ENCODE data around the gene PRAMEF33.
"Not testable (repeated sequence)": the region's sequence is repeated elsewhere in the genome, so short reads cannot be mapped to it uniquely, and the experiment has no call there.

The PRAMEF33 gene, protein sequence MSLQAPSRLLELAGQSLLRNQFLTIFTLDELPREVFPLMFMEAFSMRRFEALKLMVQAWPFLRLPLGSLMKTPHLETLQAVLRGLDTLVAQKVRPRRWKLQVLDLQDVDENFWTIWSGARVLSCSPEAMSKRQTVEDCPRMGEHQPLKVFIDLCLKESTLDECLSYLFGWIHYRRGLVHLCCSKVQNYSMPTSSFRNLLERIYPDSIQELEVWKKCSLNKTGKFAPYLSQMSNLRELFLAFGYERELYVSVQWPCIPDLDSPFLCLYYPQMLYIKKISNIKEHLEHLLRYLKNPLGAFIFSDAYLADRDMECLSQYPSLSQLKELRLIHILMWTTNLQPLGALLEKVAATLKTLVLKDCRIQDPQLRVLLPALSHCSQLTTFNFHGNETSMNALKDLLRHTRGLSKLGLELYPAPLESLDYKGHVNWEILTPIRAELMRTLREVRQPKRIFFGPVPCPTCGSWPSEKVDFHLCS

DNA sequence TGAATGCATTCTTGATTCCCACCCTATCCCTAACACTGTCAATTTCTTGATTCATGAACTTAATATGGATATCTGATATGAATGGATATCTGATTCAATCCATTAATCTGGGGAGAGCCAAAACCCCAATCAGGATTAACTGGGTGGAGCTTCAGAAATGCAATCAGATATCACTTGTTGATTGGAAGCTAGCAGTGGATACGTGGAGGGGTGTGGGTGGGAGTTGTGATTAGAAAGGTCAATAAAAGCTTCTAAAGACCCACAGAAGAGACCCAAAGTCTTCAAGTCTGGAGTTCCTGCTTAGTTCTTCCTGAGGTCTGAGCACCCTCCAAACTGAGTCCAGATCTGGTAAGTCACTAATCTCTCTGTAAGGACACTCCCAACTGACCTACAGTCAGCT lies at the start of gene PRAMEF33:
Gene PRAMEF33 (plus strand): TSS at position 301 of the 400 bp plus-strand sequence. CDS start 2,416 bp downstream, outside the sequence.
- DNase-seq (ENCODE audit: low read depth in 2 of 3, low spot score in 2 of 3): not testable (repeated sequence)

DNA sequence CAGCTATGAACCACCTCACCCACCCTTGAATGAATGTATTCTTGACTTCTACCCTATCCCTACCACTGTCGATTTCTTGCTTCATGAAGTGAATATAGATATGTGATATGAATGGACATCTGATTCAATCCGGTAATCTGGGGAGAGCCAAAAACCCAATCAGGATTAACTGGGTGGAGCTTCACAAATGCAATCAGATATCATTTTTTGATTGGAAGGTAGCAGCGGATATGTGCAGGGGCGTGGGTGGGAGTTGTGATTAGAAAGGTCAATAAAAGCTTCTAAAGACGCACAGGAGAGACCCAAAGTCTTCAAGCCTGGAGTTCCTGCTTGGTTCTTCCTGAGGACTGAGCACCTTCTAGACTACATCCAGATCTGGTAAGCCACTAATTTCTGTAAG lies 49.4 kb upstream of the PRAMEF33 start, which contains the start of gene PRAMEF5:
Gene PRAMEF5 (plus strand): TSS at position 301 of the 400 bp plus-strand sequence. CDS start 5,071 bp downstream, outside the sequence.
- not testable (repeated sequence) for DNase-seq (ENCODE audit: low read depth in 2 of 3, low spot score in 2 of 3)

DNA sequence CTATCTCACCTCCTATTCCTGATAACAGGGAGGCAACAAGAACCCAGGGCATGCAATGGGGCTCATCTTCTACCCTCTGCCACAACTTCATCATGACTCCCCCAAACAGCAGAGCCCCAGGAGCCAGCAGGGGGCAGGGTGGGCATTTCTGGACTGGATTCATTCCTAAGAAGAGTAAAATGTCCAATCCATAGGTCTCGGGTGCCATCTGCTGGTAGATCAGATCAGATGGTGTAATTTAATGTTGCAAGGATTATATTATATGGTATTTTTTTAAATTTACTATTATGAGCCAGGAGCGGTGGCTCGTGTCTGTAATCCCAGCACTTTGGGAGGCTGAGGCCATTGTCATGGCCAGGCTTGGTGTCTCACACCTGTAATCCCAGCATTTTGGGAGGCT lies 38.2 kb upstream of the PRAMEF33 start:
- not testable (repeated sequence) for DNase-seq (ENCODE audit: low read depth in 2 of 3, low spot score in 2 of 3)

DNA sequence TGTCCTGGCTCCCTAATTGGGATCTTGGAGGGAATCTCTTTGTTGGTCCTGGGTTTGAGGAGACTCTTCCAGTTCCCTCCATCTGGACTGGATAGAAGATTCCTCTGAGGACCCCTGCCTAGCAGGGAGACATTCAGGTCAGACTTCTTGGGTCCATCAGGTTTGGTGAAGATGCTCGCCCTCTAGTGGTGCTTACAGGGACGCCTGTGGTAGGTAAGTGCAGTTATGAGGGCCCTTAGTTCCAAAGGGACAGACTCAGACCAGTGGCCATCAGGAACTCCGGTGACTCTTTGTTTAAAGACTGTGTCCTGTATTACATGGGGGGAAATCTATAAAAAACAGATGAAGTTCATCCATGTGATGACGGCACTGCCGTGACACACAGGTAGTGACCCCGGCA lies 26.3 kb upstream of the PRAMEF33 start:
- DNase-seq (ENCODE audit: low read depth in 2 of 3, low spot score in 2 of 3): not testable (repeated sequence)

DNA sequence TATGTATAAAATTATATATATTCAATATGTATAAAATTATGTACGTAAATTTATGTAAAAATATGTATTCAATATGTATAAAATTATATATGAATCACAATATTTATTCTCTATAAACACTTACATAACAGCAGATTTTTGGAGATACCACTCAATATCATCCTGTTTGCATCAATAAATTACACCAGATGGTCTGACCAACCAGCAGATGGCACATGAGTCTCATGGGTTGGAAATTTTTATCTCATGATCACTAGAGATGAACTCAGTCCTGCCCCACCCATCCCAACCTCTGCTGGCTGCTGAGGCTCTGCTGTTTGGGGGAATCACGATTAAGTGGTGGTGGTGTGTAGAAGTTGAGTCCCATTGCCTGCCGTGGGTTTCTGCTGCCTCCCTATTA lies 23.7 kb upstream of the PRAMEF33 start:
- DNase-seq (ENCODE audit: low read depth in 2 of 3, low spot score in 2 of 3): not testable (repeated sequence)

DNA sequence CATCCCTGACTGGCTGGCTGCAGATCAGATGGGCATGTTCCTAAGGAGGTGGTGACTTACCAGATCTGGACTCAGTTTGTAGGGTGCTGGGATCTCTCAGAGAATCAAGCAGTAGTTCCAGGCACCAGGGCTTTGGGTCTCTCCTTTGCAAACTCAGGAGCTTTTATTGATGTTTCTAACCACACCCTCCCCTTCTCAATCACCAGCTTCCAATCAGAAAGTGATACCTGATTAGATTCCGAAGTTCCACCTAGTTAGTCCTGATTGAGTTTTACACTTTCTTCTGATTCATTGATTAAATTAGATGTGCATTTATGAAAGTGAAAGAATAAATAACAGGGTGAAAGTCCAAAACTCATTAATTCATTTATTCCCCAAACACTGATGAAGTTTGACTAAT lies 18.3 kb upstream of the PRAMEF33 start, which contains the start of gene PRAMEF8:
Gene PRAMEF8 (minus strand): TSS at position 101 of the 400 bp plus-strand sequence. CDS start 1,046 bp downstream, outside the sequence.
- DNase-seq (ENCODE audit: low read depth in 2 of 3, low spot score in 2 of 3): not testable (repeated sequence)

DNA sequence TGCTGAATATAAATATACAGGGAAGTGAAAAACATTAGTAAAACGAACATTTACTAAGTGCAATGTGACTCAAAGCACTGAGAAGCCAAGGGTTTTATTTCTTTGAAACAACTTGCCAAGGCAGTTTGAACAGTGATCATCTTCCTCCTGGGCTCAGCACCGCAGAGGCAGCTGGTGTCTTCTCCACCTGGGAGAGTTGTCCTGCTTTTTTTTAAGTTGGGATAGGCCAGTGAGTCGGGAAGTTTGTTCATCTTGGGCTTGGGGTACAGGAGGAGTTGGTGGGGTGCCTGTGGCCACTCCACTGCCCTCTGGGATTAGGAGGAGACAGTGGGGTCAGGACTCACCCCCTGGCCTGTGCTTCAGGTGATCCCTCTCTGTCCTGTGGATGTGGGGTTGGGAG lies 14.3 kb upstream of the PRAMEF33 start:
- not testable (repeated sequence) for DNase-seq (ENCODE audit: low read depth in 2 of 3, low spot score in 2 of 3)

DNA sequence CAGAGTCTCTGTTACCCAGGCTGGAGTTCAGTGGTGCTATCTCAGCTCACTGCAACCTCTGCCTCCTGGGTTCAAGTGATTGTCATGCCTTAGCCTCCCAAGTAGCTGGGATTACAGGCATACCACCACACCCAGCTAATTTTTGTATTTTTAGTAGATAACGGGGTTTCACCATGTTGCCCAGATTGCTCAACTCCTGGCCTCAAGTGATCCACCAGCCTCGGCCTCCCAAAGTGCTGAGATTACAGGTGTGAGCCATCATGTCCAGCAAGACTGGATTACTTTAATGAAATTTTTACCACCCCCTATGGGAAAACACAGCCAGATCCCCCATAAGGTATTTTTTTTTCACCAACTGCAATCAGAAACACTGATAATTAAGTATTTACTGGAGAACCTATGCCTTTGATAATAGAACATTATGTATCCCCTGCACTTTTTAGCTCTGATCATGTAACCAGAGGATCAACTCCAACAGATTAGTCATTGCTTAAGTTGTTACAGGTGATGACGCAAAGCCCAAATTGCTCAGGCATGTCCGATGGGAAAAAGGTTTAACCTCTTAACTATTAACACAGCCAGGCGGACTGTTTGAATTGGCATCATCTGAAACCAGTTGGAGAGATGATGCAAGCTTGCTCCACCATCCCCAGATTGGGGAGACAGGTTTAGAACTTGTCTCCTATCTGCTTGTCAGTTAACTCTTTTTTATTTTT lies 6.0 kb upstream of the PRAMEF33 start:
- DNase-seq (ENCODE audit: low read depth in 2 of 3, low spot score in 2 of 3): not testable (repeated sequence)

DNA sequence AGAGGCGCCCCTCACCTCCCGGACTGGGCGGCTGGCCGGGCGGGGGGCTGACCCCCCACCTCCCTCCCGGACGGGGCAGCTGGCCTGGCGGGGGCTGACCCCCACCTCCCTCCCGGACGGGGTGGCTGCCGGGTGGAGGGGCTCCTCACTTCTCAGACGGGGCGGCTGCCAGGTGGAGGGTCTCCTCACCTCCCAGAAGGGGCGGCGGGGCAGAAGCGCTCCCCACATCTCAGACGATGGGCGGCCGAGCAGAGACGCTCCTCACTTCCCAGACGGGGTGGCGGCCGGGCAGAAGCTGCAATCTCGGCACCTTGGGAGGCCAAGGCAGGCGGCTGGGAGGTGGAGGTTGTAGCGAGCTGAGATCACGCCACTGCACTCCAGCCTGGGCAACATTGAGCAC lies 4.6 kb upstream of the PRAMEF33 start:
- not testable (repeated sequence) for DNase-seq (ENCODE audit: low read depth in 2 of 3, low spot score in 2 of 3)

DNA sequence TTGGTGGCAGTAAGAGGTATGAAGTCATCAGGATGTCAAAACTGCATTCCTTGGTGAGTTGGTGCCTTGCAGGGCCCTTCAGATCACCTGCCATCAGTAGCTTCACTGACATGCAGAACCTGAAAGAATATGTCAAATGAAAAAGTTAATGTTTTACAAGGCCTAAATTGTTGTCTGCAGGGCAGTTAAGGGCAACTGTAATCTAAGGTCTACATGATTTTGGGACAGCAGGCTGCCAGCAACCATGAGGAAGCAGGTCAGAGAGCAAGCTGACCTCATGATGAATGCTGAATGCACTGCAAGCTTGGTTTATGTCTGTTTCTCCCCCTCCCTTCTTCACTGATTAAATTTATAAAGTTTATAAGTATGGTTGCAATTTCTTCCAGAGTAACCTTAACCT lies 1.1 kb upstream of the PRAMEF33 start:
- DNase-seq (ENCODE audit: low read depth in 2 of 3, low spot score in 2 of 3): not testable (repeated sequence)

DNA sequence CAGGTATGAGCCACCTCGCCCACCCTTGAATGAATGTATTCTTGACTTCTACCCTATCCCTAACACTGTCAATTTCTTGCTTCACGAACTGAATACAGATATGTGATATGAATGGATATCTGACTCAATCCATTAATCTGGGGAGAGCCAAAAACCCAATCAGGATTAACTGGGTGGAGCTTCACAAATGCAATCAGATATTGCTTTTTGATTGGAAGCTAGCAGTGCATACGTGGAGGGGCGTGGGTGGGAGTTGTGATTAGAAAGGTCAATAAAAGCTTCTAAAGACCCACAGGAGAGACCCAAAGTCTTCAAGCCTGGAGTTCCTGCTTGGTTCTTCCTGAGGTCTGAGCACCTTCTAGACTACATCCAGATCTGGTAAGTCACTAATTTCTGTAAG lies 11.9 kb downstream of the PRAMEF33 start, which contains the start of gene PRAMEF15:
Gene PRAMEF15 (plus strand): TSS at position 301 of the 400 bp plus-strand sequence. CDS start 2,827 bp downstream, outside the sequence.
- not testable (repeated sequence) for DNase-seq (ENCODE audit: low read depth in 2 of 3, low spot score in 2 of 3)

DNA sequence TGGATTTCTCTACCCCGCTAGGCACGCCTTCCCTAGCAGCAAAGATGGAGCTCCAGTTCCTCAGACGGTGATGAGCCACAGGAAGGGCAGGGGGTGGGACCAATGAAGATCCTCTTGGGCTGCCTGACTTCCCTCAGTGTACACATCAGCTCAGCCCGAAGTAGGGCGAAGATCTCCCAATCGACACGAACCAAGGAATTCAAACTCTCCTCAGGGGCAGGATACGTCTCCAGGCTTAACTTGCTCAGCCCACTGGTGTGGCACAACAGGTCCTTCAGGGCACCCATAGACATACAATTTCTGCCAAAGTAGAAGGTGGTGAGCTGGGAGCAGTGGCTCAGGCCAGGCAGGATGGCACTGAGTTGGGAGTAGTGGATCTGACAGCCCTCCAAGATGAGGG lies 39.2 kb downstream of the PRAMEF33 start:
- DNase-seq (ENCODE audit: low read depth in 2 of 3, low spot score in 2 of 3): not testable (repeated sequence)

DNA sequence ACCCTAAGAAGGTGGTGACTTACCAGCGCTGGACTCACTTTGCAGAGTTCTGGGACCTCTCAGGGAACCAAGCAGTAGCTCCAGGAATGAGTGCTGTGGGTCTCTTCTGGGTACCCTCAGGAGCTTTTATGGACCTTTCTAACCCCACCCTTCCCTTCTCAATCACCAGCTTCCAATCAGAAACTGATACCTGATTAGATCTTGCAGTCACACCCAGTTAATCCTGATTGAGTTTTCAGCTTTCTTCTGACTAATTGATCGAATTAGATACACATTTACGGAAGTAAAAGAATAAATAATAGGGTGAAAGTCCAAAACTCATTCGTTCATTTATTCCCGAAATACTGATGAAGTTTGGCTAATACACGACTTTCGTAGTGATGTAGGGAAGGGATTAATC lies 43.7 kb downstream of the PRAMEF33 start, which contains the start of gene PRAMEF14:
Gene PRAMEF14 (minus strand): TSS at position 101 of the 400 bp plus-strand sequence. CDS start 1,820 bp downstream, outside the sequence.
- not testable (repeated sequence) for DNase-seq (ENCODE audit: low read depth in 2 of 3, low spot score in 2 of 3)

DNA sequence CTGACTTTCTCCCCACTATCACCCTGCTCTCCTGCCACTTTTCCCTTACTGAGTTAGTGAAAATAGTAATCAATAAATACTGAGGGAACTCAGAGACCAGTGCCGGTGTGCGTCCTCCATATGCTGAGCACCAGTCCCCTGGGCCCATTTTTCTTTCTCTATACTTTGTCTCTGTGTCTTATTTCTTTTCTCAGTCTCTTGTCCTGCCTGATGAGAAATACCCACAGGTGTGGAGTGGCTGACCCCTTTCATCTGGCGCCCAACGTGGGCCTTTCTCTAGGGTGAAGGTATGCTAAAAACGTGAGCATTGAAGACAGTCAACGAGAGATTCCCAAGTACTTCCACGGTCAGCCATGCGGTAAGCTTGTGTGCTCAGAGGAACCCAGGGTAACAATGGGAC lies 50.1 kb downstream of the PRAMEF33 start:
- DNase-seq (ENCODE audit: low read depth in 2 of 3, low spot score in 2 of 3): not testable (repeated sequence)

DNA sequence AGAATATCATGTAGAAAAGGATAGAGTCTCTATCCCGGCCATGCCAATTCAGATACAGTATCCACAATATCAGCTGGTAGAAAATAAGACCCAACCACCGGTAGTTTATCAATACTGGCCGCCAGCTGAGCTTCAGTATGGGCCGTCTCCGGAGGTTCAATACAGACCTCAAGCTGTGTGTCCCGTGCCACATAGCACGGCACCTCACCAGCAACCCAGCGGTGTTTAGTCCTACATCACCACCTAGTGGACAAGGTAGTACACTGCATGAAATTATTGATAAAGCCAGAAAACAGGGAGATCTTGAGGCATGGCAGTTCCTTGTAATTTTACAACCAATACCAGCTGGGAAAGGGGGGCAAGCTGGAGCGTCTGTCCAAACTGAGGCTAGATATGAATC lies 51.1 kb downstream of the PRAMEF33 start:
- not testable (repeated sequence) for DNase-seq (ENCODE audit: low read depth in 2 of 3, low spot score in 2 of 3)

DNA sequence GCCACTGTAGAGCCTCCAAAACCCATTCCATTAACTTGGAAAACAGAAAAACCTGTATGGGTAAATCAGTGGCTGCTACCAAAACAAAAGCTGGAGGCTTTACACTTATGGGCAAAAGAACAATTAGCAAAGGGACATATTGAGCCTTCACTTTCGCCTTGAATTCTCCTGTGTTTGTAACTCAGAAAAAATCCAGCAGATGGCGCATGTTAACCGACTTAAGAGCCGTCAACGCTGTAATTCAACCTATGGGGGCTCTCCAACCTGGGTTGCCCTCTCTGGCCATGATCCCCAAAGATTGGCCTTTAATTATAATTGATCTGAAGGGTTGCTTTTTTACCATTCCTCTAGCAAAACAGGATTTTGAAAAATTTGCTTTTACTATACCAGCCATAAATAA lies 53.4 kb downstream of the PRAMEF33 start:
- peak in 1 of 3 experiments; percentile 7 for DNase-seq (ENCODE audit: low read depth in 2 of 3, low spot score in 2 of 3)
